ENCODE measurements around the gene RIPOR3. TPM values are rescaled to one million over a fixed set of nuclear protein-coding genes. Genes with fewer than 3 reads are reported as not detected.

Gene RIPOR3
- total RNA-seq, 1 donor from 2014 or later: 0.31 TPM

DNA sequence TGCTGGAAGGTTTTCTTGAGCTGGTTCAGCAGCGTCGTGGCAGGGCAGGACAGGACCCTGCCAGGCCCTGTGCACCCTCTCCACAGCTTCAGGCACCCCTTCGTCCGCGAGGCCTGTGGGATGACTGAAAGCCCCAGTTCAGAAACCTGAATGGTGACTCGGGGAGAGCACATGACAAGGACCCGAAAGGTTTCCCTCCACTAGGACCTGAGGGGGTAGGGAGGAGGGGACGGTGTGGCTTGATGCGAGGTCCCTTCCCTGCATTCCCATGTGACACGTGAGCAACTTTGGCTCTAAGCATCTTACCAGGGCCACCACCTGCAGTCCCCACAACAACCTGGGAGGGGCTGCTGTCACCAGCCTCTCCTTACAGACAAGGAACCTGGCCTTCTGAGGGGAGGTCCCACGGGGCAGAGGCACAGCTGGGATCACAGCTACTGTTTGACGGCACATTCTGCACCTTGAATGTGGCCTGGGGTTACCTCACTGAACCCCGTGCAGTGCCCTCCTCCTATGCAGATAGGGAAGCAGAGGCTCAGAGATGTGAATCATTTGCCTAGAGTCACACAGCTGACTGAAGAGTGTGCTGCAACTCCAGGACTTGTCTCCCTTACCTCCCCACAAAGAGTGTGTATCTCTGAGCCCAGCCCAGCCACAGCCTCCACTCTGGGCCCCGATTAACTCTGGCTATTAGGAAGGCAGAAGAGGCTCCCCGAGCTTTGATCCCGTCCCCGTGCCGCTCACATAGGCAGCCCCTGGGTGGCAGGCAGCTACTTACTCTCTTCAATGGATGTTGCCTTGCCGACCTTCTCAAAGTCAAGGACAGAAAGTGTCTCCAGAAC is 96.5 kb downstream of the RIPOR3 start:
- Mint-ChIP-seq H3K4me3 (ENCODE audit: low read depth) (no peak overlapping the region), H3K27me3 (peaks cover 4% of the 10 kb centered on the region), H3K9me3 (ENCODE audit: low read depth) (no peaks in the 10 kb centered on the region), H3K4me1 (ENCODE audit: low read depth) (peaks cover 4% of the 10 kb centered on the region), H3K27ac (no peak overlapping the region), H3K36me3 (ENCODE audit: insufficient read depth) (no peaks in the 10 kb centered on the region)
- TF ChIP-seq CTCF (IDR thresholded peaks at IDR 0.05; ENCODE audit: unreplicated experiment): no peak
- DNase-seq (ENCODE audit: low spot score, unreplicated experiment): no peak

DNA sequence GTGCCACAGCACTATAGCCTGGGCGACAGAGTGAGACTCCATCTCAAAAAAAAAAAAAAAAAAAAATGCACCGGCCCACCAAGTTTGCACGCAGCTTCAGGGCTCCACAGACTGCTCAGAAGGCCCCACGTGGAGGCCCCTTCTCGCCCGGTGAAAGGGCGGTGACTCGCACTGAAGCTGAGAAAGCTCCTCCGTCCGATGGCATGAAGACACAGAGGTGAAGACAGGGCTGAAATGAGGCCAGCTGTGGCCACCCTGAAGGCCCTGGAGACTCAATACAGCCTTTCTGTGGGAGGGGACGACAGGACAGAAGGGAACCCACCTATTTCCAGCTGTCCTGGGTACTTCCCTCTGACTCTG is 97.1 kb downstream of the RIPOR3 start:
- no peak for TF ChIP-seq CTCF (IDR thresholded peaks at IDR 0.05; ENCODE audit: unreplicated experiment)
- DNase-seq (ENCODE audit: low spot score, unreplicated experiment): no peak
- Mint-ChIP-seq H3K9me3 (ENCODE audit: low read depth) (no peaks in the 10 kb centered on the region), H3K36me3 (ENCODE audit: insufficient read depth) (no peaks in the 10 kb centered on the region), H3K27me3 (peaks cover 4% of the 10 kb centered on the region), H3K4me1 (ENCODE audit: low read depth) (peaks cover 4% of the 10 kb centered on the region), H3K4me3 (ENCODE audit: low read depth) (no peak overlapping the region), H3K27ac (no peak overlapping the region)

- Mint-ChIP-seq H3K36me3 (ENCODE audit: insufficient read depth) (no peaks in the 10 kb centered on the region), H3K27ac (no peak overlapping the region), H3K4me3 (ENCODE audit: low read depth) (no peak overlapping the region), H3K9me3 (ENCODE audit: low read depth) (no peaks in the 10 kb centered on the region), H3K4me1 (ENCODE audit: low read depth) (peaks cover 4% of the 10 kb centered on the region), H3K27me3 (peaks cover 4% of the 10 kb centered on the region)
- TF ChIP-seq CTCF (IDR thresholded peaks at IDR 0.05; ENCODE audit: unreplicated experiment): no peak
- no peak for DNase-seq (ENCODE audit: low spot score, unreplicated experiment)
These were observed 98.4 kb downstream of the RIPOR3 start for GRCh38 chr20:50593005-50593335.

GRCh38 chr20:50592282-50593004 is 98.9 kb downstream of the RIPOR3 start:
- H3K9me3 Mint-ChIP-seq (ENCODE audit: low read depth): no peaks in the 10 kb centered on the region
- H3K4me3 Mint-ChIP-seq (ENCODE audit: low read depth): no peak overlapping the region
- peaks cover 4% of the 10 kb centered on the region for H3K4me1 Mint-ChIP-seq (ENCODE audit: low read depth)
- H3K27ac Mint-ChIP-seq: no peak overlapping the region
- H3K36me3 Mint-ChIP-seq (ENCODE audit: insufficient read depth): no peaks in the 10 kb centered on the region
- H3K27me3 Mint-ChIP-seq: peaks cover 4% of the 10 kb centered on the region
- no peak for DNase-seq (ENCODE audit: low spot score, unreplicated experiment)
- no peak for TF ChIP-seq CTCF (IDR thresholded peaks at IDR 0.05; ENCODE audit: unreplicated experiment)

DNA sequence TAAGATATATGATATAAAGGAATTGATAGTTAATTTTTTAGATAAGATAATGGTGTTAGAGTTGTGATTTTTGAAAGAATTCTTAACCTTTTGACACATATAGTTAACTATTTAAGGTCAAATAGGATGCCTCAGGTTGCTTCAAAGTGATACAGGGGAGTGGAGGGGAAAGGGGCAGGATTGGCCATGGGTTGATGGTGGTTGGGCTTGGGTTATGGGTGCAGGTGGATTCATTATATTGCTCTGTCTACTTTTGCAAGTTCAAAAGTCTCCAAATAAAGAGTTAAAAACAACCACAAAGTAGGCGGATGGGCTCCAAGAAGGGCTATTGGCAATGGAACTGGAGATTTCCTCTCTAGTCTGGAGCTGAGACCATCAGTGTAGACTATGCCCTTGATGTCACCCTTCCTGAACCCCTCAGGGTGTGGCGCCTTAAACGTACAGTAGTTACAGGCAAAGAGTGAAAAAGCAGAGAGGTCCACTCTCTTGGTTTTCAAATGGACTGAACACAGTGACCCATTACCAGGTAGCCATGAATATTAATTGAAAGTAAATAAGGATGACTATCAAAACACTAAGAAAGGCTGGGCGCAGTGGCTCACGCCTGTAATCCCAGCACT is 100.0 kb downstream of the RIPOR3 start:
- no peak for DNase-seq (ENCODE audit: low spot score, unreplicated experiment)
- H3K4me1 Mint-ChIP-seq (ENCODE audit: low read depth): peaks cover 3% of the 10 kb centered on the region
- H3K4me3 Mint-ChIP-seq (ENCODE audit: low read depth): no peak overlapping the region
- no peaks in the 10 kb centered on the region for H3K9me3 Mint-ChIP-seq (ENCODE audit: low read depth)
- H3K36me3 Mint-ChIP-seq (ENCODE audit: insufficient read depth): no peaks in the 10 kb centered on the region
- no peak for TF ChIP-seq CTCF (IDR thresholded peaks at IDR 0.05; ENCODE audit: unreplicated experiment)
- no peak overlapping the region for H3K27ac Mint-ChIP-seq
- peaks cover 3% of the 10 kb centered on the region for H3K27me3 Mint-ChIP-seq

Measured in progenitor cell of endocrine pancreas (in vitro differentiated cells).